HCT116 (cell line): ENCODE data around the gene LLGL2. TPM values are rescaled to one million over a fixed set of nuclear protein-coding genes. Genes with fewer than 3 reads are reported as not detected.

Source experiments
- ATAC-seq: fragments of 200-7000 bp; cut with Tn5 transposase; 2 replicates; pipeline ENCODE4 v1.9.1; 2020; ENCODE audit warnings: mild to moderate bottlenecking, moderate library complexity
- BruUV-seq: library from RNA; stranded (reverse); fragments of 400-500 nt; replicated peaks from 2 replicates; lab custom pipeline; 2021; lab: Mats Ljungman, UMichigan
- CTCF ChIA-PET: fragments of 300-600 bp; sonication (Branson Sonifier 250); formaldehyde crosslinking; loops from one replicate; lab custom pipeline; 2021; ENCODE audit warnings: antibody characterized with exemption; lab: Charles Lee
- POLR2A ChIA-PET: fragments of 300-600, 350-600 bp; sonication (Branson Sonifier 250); formaldehyde crosslinking; loops from one replicate; lab custom pipeline; 2021; ENCODE audit warnings: antibody characterized with exemption; lab: Charles Lee
- RAD21 ChIA-PET, 2 experiments: fragments of 300-600 bp; sonication (Branson Sonifier 250); formaldehyde crosslinking; loops; one replicate each; lab custom pipeline; 2023; ENCODE audit warnings: low total read pairs in 2 of 2; ENCODE audit not compliant: uncharacterized antibody in 2 of 2, unreplicated experiment in 2 of 2, low non-redundant PET in 1 of 2; lab: Charles Lee
- DNase-seq: peaks from one replicate; pipeline ENCODE4 v3.0.0-alpha.2; 2010; ENCODE audit warnings: low read depth, low spot score
- H2AFZ ChIP-seq: fragments of 200-600 bp; shearing (Covaris generic), sonication (generic); 2 replicates; pipeline ENCODE4 v1.6.1; 2017; ENCODE audit warnings: low read depth, mixed run types, mixed read lengths, antibody characterized with exemption, low read length; ENCODE audit not compliant: poor library complexity, severe bottlenecking
- H3K27ac ChIP-seq: 2 replicates; pipeline ENCODE4 v1.5.1; 2012; ENCODE audit warnings: low read depth, low read length
- H3K27me3 ChIP-seq: fragments of 200-600 bp; sonication (generic); 2 replicates; pipeline ENCODE4 v1.6.1; 2016; ENCODE audit warnings: mixed run types, low read length, mixed read lengths; ENCODE audit not compliant: insufficient read depth
- H3K36me3 ChIP-seq, 2 experiments: fragments of 200-500 bp in 1 of 2; fragments of 200-600 bp in 1 of 2; sonication (Bioruptor generic) in 1 of 2; sonication (generic) in 1 of 2; 2 replicates each; pipeline versions ENCODE4 v1.5.1 to v1.6.1; 2014 to 2016; ENCODE audit warnings: low read length in 2 of 2, inconsistent platforms in 1 of 2, mixed read lengths in 1 of 2, mixed run types in 1 of 2; ENCODE audit not compliant: insufficient read depth in 2 of 2, control insufficient read depth in 1 of 2
- H3K4me1 ChIP-seq, 2 experiments: fragments of 200-600 bp in 1 of 2; sonication (generic) in 1 of 2; 2 replicates each; pipeline versions ENCODE4 v1.5.1 to v1.6.1; 2012 to 2017; ENCODE audit warnings: low read length in 2 of 2, inconsistent platforms in 1 of 2, mild to moderate bottlenecking in 1 of 2, mixed read lengths in 1 of 2, mixed run types in 1 of 2, moderate library complexity in 1 of 2; ENCODE audit not compliant: insufficient read depth in 2 of 2, control insufficient read depth in 1 of 2
- H3K4me2 ChIP-seq: fragments of 200-600 bp; sonication (generic); 2 replicates; pipeline ENCODE4 v1.6.1; 2017; ENCODE audit warnings: mixed run types, low read length, mixed read lengths
- H3K4me3 ChIP-seq, 2 experiments: fragments of 200-600 bp in 1 of 2; sonication (generic) in 1 of 2; replicated peaks in 1 of 2; 2 replicates each; pipeline ENCODE4 v1.5.1; 2011 to 2016; ENCODE audit warnings: low read length in 2 of 2, control low read depth in 1 of 2, low read depth in 1 of 2, mild to moderate bottlenecking in 1 of 2, mixed read lengths in 1 of 2, mixed run types in 1 of 2
- H3K79me2 ChIP-seq: fragments of 200-600 bp; sonication (generic); 2 replicates; pipeline ENCODE4 v1.6.1; 2017; ENCODE audit warnings: mild to moderate bottlenecking, mixed run types, low read length, moderate library complexity, mixed read lengths; ENCODE audit not compliant: insufficient read depth
- H3K9ac ChIP-seq: fragments of 200-600 bp; sonication (generic); 2 replicates; pipeline ENCODE4 v1.6.1; 2016; ENCODE audit warnings: low read length, mixed read lengths
- H3K9me2 ChIP-seq: fragments of 200-600 bp; sonication (generic), shearing (Covaris generic); 2 replicates; pipeline ENCODE4 v1.6.1; 2017; ENCODE audit warnings: mixed run types, mild to moderate bottlenecking, moderate library complexity; ENCODE audit not compliant: insufficient read depth
- H3K9me3 ChIP-seq, 2 experiments: fragments of 200-500 bp in 1 of 2; fragments of 200-600 bp in 1 of 2; sonication (Bioruptor generic) in 1 of 2; sonication (generic) in 1 of 2; 2 replicates each; pipeline ENCODE4 v1.6.1; 2014 to 2017; ENCODE audit warnings: low read length in 2 of 2, mixed read lengths in 2 of 2, inconsistent platforms in 1 of 2, low read depth in 1 of 2, mild to moderate bottlenecking in 1 of 2, mixed run types in 1 of 2, moderate library complexity in 1 of 2; ENCODE audit not compliant: control insufficient read depth in 1 of 2, insufficient read depth in 1 of 2
- H4K20me1 ChIP-seq: fragments of 200-600 bp; sonication (generic), shearing (Covaris generic); 2 replicates; pipeline ENCODE4 v1.6.1; 2017; ENCODE audit warnings: mixed run types, mild to moderate bottlenecking, moderate library complexity; ENCODE audit not compliant: insufficient read depth
- FOSL1 ChIP-seq: IDR thresholded peaks from 2 replicates; pipeline ENCODE4 v1.6.1; 2012; ENCODE audit warnings: low read depth
- MAX ChIP-seq: IDR thresholded peaks from 2 replicates; pipeline ENCODE4 v1.6.1; 2012
- RAD21 ChIP-seq: IDR thresholded peaks from 2 replicates; pipeline ENCODE4 v1.6.1; 2012; ENCODE audit warnings: low read depth, mild to moderate bottlenecking
- SIN3A ChIP-seq: IDR thresholded peaks from 2 replicates; pipeline ENCODE4 v1.6.1; 2012; ENCODE audit warnings: low read depth
- ZFX ChIP-seq: fragments of 450-650 bp; IDR thresholded peaks from 2 replicates; pipeline ENCODE4 v1.6.1; 2017
- intact Hi-C: fragments of 100-400 bp; cut with micrococcal nuclease; formaldehyde crosslinking; loops from 2 replicates; pipeline ENCODE4 v1.10.0; 2022
- total RNA-seq: library from RNA; stranded (reverse); gene quantifications from one replicate; pipeline ENCODE4 v1.2.1, GENCODE V29; 2021; ENCODE audit not compliant: unreplicated experiment

LLGL2 gene
- total RNA-seq, 1 experiment from 2014 or later: 209 TPM

- peak; percentile 71; the same call in 1 of the 2 replicates for TF ChIP-seq MAX
- peak; percentile 60; the same call in 1 of the 2 replicates for TF ChIP-seq ZFX
- TF ChIP-seq RAD21: no peak
- TF ChIP-seq, all 23 proteins: peak for 2
- H3K79me2 ChIP-seq: peaks cover 53% of the 10 kb centered on the region
- H3K9me2 ChIP-seq: no peaks in the 10 kb centered on the region
- ChIA-PET POLR2A (interaction anchor here (1.0 to 1.6 kb wide), 8 partner anchors 9 to 24 kb away, joined by 3 to 15 read pairs (median 5); partner anchors contain the start of gene TSEN54), CTCF (interaction anchor here (0.7 to 2.2 kb wide), 15 partner anchors 8 to 285 kb away, joined by 3 to 39 read pairs (median 4); partner anchors contain the start of genes SLC25A19, SMIM5 and TSEN54), RAD21 (interaction anchor here (0.7 to 1.6 kb wide), 7 partner anchors 8 to 75 kb away, joined by 3 to 9 read pairs (median 3); partner anchors contain the start of gene TSEN54 (in 2 of the 2))
- DNase-seq (no peak), ATAC-seq (peak; percentile 43)
- no peak overlapping the region for H2AFZ ChIP-seq
- intact Hi-C loops: loop anchor here (1.0 kb wide), 1 partner anchor 9 kb away; no protein-coding TSS in a partner anchor
- H3K9me3 ChIP-seq: no peaks in the 10 kb centered on the region
- H3K36me3 ChIP-seq: peaks cover 5 to 16% of the 10 kb centered on the region in 2 experiments; a peak in 2 of 4 replicates
- peaks cover 27 to 45% of the 10 kb centered on the region in 2 experiments for H3K4me1 ChIP-seq
- H4K20me1 ChIP-seq: no peaks in the 10 kb centered on the region
- H3K4me2 ChIP-seq: peak overlapping the region; percentile 86
- peak overlapping the region; percentile 95 for H3K9ac ChIP-seq
- no peaks in the 10 kb centered on the region for H3K27me3 ChIP-seq
- H3K27ac ChIP-seq: peak overlapping the region; percentile 83
- no TSS peak for BruUV-seq
- H3K4me3 ChIP-seq: peak overlapping the region; percentile 68 to 86
Measured at GRCh38 chr17:75525806-75526554, 483 bp downstream of the LLGL2 start.

DNA sequence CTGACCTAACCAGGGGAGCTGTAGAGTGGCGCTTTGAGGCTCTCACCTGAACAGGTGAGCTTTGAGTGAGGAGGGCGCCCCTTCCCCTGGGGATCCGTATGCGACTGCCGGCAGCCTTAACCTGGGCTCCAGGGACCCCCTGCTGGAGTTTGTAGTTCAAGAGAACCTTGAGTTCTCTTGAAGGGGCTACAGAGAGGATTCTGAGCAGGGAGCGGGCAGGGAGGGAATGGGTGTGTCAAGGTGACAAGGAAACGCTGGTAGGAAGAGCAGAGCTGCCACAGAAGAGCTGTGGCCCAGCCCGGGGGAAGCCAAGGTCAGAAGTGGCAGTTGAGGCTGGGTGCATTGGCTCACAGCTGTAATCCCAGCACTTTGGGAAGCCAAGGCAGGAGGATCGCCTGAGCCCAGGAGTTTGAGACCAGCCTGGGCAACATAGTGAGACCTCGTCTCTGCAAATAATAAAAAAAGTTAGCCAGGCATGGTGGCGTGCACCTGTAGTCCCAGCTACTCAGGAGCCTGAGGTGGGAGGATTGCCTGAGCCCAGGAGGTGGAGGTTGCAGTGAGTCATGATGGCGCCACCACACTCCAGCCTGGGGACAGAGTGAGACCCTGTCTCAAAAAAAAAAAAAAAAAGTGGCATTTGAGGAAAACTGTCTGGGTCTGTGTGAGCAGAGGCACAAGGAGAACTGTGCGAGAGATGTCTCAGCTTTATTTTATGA is 1.2 kb downstream of the LLGL2 start:
- ChIA-PET RAD21 (interaction anchor here (1.1 kb wide), 2 partner anchors 9 to 23 kb away, joined by 3 to 5 read pairs; no protein-coding TSS in a partner anchor), CTCF (interaction anchor here (0.9 to 2.0 kb wide), 5 partner anchors 10 to 286 kb away, joined by 3 to 20 read pairs (median 5); partner anchors contain the start of genes SMIM5 and TSEN54), POLR2A (interaction anchor here (0.7 to 1.6 kb wide), 6 partner anchors 9 to 253 kb away, joined by 3 to 7 read pairs (median 4); partner anchors contain the start of gene TSEN54)
- Histone ChIP-seq H3K9me2 (no peaks in the 10 kb centered on the region), H2AFZ (no peak overlapping the region), H3K9ac (peak overlapping the region; percentile 95), H3K4me2 (peak overlapping the region; percentile 86), H3K36me3 (peaks cover 4 to 9% of the 10 kb centered on the region in 2 experiments; a peak in 2 of 4 replicates), H3K4me1 (peaks cover 34 to 52% of the 10 kb centered on the region in 2 experiments), H3K9me3 (no peaks in the 10 kb centered on the region), H3K27ac (peak overlapping the region; percentile 83), H3K79me2 (peaks cover 60% of the 10 kb centered on the region), H4K20me1 (no peaks in the 10 kb centered on the region), H3K27me3 (no peaks in the 10 kb centered on the region), H3K4me3 (peak overlapping the region; percentile 68 to 86)
- DNase-seq (no peak), ATAC-seq (no peak)
- BruUV-seq: TSS peak; percentile 56
- TF ChIP-seq RAD21 (no peak), SIN3A (no peak), FOSL1 (peak; percentile 37; the same call in 1 of the 2 replicates)
- intact Hi-C loops: no loop called here
